Activated CD4-positive, alpha-beta T cell treated with anti-CD3 and anti-CD28 coated beads, Interleukin-2, amount 50 U/mL, for 16 hours (primary cell): ENCODE measurements around the gene NSRP1.

Experiments
- DNase-seq: peaks from one replicate; pipeline ENCODE4 v3.0.0-alpha.2; 2020

The NSRP1 gene

GRCh38 chr17:30124273-30124796 lies 7.7 kb downstream of the NSRP1 start:
- no peak for DNase-seq

- no peak for DNase-seq
These were observed 13.5 kb downstream of the NSRP1 start for GRCh38 chr17:30130121-30130520.

GRCh38 chr17:30132615-30133014 lies 16.0 kb downstream of the NSRP1 start:
- DNase-seq: no peak

GRCh38 chr17:30133197-30133596 lies 16.6 kb downstream of the NSRP1 start:
- no peak for DNase-seq

- DNase-seq: no peak
These were observed 17.9 kb downstream of the NSRP1 start for GRCh38 chr17:30134551-30134950.

GRCh38 chr17:30137158-30137557 lies 20.5 kb downstream of the NSRP1 start:
- no peak for DNase-seq

- DNase-seq: peak; percentile 28
These were observed 31.2 kb downstream of the NSRP1 start for GRCh38 chr17:30147860-30148259.

GRCh38 chr17:30148376-30148775 lies 31.8 kb downstream of the NSRP1 start:
- DNase-seq: no peak

GRCh38 chr17:30151471-30151870 lies 34.9 kb downstream of the NSRP1 start:
- DNase-seq: no peak

- DNase-seq: no peak
These were observed 36.8 kb downstream of the NSRP1 start for GRCh38 chr17:30153463-30153862.

- DNase-seq: no peak
These were observed 38.8 kb downstream of the NSRP1 start for GRCh38 chr17:30155389-30155788.

GRCh38 chr17:30158896-30159625 lies 42.4 kb downstream of the NSRP1 start:
- DNase-seq: no peak

GRCh38 chr17:30160419-30161172 lies 44.0 kb downstream of the NSRP1 start:
- no peak for DNase-seq

GRCh38 chr17:30161601-30162000 lies 45.0 kb downstream of the NSRP1 start:
- DNase-seq: no peak

GRCh38 chr17:30164531-30164930 lies 47.9 kb downstream of the NSRP1 start:
- DNase-seq: no peak

GRCh38 chr17:30165147-30165546 lies 48.5 kb downstream of the NSRP1 start:
- DNase-seq: no peak

GRCh38 chr17:30165960-30166359 lies 49.3 kb downstream of the NSRP1 start:
- no peak for DNase-seq

- no peak for DNase-seq
These were observed 53.9 kb downstream of the NSRP1 start for GRCh38 chr17:30170415-30170987.

- DNase-seq: no peak
These were observed 55.9 kb downstream of the NSRP1 start for GRCh38 chr17:30172560-30172959.

GRCh38 chr17:30173649-30174048 lies 57.0 kb downstream of the NSRP1 start:
- peak; percentile 85 for DNase-seq

- no peak for DNase-seq
These were observed 57.9 kb downstream of the NSRP1 start for GRCh38 chr17:30174556-30174955.

GRCh38 chr17:30176855-30177254 lies 60.2 kb downstream of the NSRP1 start:
- DNase-seq: no peak

GRCh38 chr17:30186761-30187160 lies 70.1 kb downstream of the NSRP1 start:
- no peak for DNase-seq

GRCh38 chr17:30187573-30187972 lies 71.0 kb downstream of the NSRP1 start:
- no peak for DNase-seq
